ENCODE results near the gene NRXN3. TPM values are rescaled to one million over a fixed set of nuclear protein-coding genes. Genes with fewer than 3 reads are reported as not detected.

The NRXN3 gene
- total and polyA plus RNA-seq, 2 of the 13 experiments (the other 11 are each of a cell fraction or from before 2014, with no cell fraction given): 0.03 TPM; not detected in 1

DNA sequence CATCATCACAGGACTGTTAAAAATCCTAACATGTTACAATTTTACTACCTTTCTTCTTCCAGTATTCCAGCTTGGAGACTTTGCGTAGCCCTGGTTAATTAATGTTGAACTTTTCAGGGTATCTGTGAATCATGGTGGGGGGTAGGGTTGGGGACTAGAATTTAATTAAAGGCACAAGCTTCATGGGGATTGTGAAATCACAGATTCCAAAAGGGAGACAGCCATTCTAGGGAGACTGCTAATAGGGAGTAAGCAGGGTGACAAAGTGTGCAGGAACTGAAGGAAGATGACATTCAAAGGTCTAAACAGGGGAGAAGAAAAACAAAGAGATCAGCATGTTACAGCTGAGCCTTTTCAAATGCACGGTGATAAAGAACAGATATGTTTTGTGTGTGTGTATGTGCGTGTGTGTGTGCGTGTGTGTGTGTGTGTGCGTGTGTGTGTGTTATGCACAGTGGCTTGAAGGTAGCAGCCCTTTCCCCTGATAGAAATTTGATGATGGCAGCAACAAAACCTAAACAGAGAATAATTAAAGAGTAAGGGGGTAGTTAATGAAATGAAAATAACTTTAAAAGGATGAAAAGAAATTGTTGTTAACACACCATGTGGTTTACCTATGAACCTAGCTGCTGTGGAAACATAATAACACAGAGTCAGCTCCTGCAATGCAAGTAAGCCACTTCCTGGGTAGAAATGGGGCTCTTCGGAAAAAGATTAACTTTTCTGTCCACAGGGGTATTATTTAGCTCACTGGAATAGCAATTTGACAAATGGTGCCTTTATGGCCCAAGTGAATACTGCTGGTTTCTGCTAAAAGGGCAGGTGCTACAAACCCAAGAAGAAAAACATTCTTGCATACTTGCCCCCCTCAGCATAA, 1459.5 kb downstream of the NRXN3 start:
- FAIRE-seq: no peak
- H3K27ac ChIP-seq (ENCODE audit: extremely low read length, insufficient read depth, low read length): no peak overlapping the region

More for the DNA sequence above, 1459.5 kb downstream of the NRXN3 start:
- Histone ChIP-seq H3K4me3 (replicated peaks in 1 of 3; ENCODE audit: insufficient read depth in 1 of 3, low read depth in 2 of 3, low read length in 3 of 3) (no peak overlapping the region), H2AFZ (ENCODE audit: low read length) (no peak overlapping the region), H3K4me1 (ENCODE audit: insufficient read depth, low read length) (no peaks in the 10 kb centered on the region), H3K4me2 (ENCODE audit: low read depth, low read length) (no peak overlapping the region), H3K9me3 (ENCODE audit: low read length) (peaks cover 95% of the 10 kb centered on the region), H4K20me1 (ENCODE audit: insufficient read depth, low read length) (no peaks in the 10 kb centered on the region), H3K36me3 (replicated peaks in 1 of 2; ENCODE audit: control insufficient read depth in 1 of 2, insufficient read depth in 2 of 2, low read length in 2 of 2) (no peaks in the 10 kb centered on the region), H3K79me2 (ENCODE audit: insufficient read depth, low read length) (no peaks in the 10 kb centered on the region), H3K27me3 (ENCODE audit: control insufficient read depth in 1 of 2, insufficient read depth in 2 of 2, low read length in 2 of 2) (no peaks in the 10 kb centered on the region), H3K9ac (ENCODE audit: insufficient read depth, low read depth, low read length) (no peak overlapping the region)
- DNase-seq (ENCODE audit: low spot score) (no peak), ATAC-seq (no peak)
- CTCF ChIA-PET (ENCODE audit: low intra/inter-chr PET ratio, low total read pairs): no interaction called here
- POLR2A ChIA-PET: no interaction called here
- intact Hi-C loops (cut with micrococcal nuclease; ENCODE audit: unreplicated experiment): no loop called here
- 25% methylated on average over 6 of the region's 6 CpGs for WGBS (ENCODE audit: low lambda C conversion rate)
- BruUV-seq (replicated peaks): no TSS peak
- in situ Hi-C loops (cut with HindIII; ENCODE audit: extremely low pct_ligation_motif_present, low pct_unique_long_range_greater_than_20kb): no loop called here
- TF ChIP-seq FOXK1 (CRISPR knock-in tag; IDR thresholded peaks at IDR 0.05; ENCODE audit: borderline replicate concordance, low read depth) (no peak), TGIF2 (CRISPR knock-in tag; IDR thresholded peaks at IDR 0.05) (no peak), EHMT2 (IDR thresholded peaks at IDR 0.05; ENCODE audit: borderline replicate concordance, low read depth, low read length) (no peak), TRIM24 (CRISPR knock-in tag; IDR thresholded peaks at IDR 0.05) (no peak)
- TF ChIP-seq, protein P1, sequence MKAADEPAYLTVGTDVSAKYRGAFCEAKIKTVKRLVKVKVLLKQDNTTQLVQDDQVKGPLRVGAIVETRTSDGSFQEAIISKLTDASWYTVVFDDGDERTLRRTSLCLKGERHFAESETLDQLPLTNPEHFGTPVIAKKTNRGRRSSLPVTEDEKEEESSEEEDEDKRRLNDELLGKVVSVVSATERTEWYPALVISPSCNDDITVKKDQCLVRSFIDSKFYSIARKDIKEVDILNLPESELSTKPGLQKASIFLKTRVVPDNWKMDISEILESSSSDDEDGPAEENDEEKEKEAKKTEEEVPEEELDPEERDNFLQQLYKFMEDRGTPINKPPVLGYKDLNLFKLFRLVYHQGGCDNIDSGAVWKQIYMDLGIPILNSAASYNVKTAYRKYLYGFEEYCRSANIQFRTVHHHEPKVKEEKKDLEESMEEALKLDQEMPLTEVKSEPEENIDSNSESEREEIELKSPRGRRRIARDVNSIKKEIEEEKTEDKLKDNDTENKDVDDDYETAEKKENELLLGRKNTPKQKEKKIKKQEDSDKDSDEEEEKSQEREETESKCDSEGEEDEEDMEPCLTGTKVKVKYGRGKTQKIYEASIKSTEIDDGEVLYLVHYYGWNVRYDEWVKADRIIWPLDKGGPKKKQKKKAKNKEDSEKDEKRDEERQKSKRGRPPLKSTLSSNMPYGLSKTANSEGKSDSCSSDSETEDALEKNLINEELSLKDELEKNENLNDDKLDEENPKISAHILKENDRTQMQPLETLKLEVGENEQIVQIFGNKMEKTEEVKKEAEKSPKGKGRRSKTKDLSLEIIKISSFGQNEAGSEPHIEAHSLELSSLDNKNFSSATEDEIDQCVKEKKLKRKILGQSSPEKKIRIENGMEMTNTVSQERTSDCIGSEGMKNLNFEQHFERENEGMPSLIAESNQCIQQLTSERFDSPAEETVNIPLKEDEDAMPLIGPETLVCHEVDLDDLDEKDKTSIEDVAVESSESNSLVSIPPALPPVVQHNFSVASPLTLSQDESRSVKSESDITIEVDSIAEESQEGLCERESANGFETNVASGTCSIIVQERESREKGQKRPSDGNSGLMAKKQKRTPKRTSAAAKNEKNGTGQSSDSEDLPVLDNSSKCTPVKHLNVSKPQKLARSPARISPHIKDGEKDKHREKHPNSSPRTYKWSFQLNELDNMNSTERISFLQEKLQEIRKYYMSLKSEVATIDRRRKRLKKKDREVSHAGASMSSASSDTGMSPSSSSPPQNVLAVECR (CRISPR knock-in tag; IDR thresholded peaks at IDR 0.05; ENCODE audit: borderline replicate concordance): no peak
- TF ChIP-seq, protein P2, sequence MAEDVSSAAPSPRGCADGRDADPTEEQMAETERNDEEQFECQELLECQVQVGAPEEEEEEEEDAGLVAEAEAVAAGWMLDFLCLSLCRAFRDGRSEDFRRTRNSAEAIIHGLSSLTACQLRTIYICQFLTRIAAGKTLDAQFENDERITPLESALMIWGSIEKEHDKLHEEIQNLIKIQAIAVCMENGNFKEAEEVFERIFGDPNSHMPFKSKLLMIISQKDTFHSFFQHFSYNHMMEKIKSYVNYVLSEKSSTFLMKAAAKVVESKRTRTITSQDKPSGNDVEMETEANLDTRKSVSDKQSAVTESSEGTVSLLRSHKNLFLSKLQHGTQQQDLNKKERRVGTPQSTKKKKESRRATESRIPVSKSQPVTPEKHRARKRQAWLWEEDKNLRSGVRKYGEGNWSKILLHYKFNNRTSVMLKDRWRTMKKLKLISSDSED (CRISPR knock-in tag; IDR thresholded peaks at IDR 0.05): no peak
- TF ChIP-seq, protein P3, sequence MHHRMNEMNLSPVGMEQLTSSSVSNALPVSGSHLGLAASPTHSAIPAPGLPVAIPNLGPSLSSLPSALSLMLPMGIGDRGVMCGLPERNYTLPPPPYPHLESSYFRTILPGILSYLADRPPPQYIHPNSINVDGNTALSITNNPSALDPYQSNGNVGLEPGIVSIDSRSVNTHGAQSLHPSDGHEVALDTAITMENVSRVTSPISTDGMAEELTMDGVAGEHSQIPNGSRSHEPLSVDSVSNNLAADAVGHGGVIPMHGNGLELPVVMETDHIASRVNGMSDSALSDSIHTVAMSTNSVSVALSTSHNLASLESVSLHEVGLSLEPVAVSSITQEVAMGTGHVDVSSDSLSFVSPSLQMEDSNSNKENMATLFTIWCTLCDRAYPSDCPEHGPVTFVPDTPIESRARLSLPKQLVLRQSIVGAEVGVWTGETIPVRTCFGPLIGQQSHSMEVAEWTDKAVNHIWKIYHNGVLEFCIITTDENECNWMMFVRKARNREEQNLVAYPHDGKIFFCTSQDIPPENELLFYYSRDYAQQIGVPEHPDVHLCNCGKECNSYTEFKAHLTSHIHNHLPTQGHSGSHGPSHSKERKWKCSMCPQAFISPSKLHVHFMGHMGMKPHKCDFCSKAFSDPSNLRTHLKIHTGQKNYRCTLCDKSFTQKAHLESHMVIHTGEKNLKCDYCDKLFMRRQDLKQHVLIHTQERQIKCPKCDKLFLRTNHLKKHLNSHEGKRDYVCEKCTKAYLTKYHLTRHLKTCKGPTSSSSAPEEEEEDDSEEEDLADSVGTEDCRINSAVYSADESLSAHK (CRISPR knock-in tag; IDR thresholded peaks at IDR 0.05; ENCODE audit: borderline replicate concordance): no peak
- TF ChIP-seq, protein P4, sequence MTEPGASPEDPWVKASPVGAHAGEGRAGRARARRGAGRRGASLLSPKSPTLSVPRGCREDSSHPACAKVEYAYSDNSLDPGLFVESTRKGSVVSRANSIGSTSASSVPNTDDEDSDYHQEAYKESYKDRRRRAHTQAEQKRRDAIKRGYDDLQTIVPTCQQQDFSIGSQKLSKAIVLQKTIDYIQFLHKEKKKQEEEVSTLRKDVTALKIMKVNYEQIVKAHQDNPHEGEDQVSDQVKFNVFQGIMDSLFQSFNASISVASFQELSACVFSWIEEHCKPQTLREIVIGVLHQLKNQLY (CRISPR knock-in tag; IDR thresholded peaks at IDR 0.05): no peak

Data from HepG2 (cell line).